HG02759 (cell line): ENCODE results near the gene UPK1B.

Experiments used
- ATAC-seq: cut with Tn5 transposase; IDR thresholded peaks from one replicate; pipeline ENCODE4 v1.9.1; 2021; ENCODE audit warnings: mild to moderate bottlenecking, moderate library complexity; ENCODE audit not compliant: unreplicated experiment

UPK1B gene

DNA sequence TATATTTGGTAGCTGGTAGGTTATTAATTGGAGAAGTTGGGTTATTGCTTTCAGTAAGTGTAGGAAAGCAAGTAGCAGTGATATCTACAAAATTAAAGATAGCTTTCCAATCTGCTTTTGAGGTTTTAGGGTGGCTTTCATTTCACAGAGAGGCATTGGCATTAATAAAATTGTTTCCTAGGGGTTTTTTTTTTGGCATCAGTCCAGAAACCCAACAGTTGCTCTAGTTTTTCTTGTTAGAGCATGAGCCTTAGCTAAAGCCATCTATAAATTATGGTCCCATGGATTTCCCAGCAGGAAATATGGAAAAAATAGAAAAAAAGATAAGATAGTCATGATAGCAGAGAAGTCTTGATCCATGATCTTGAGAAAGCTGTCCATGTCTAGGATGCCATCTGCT lies 70.3 kb downstream of the UPK1B start:
- no peak for ATAC-seq

DNA sequence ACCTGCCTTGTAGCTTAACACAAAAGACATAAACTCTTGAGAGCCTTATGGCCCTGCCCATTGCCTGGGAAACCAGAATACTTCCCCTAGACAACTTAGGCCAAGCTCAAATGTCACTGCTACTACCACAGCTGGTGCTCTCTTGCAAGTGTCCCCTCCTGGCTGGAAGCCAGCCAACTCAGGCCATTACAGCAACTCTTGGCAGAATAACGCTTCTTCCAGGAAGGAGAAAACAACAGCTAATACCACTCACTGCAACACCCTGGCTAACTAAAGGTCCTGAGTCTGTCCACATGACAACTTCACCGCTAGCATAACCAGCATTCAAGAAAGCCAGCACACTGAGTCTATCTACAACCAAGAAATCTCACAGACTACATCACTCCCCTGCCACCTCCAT lies 72.4 kb downstream of the UPK1B start:
- no peak for ATAC-seq
